ACHN (cell line): ENCODE results near the gene CCDC12.

ENCODE experiments used
- DNase-seq: peaks from one replicate; pipeline ENCODE4 v3.0.0-alpha.2; 2015
- in situ Hi-C: cut with HindIII; loops from 2 replicates; pipeline ENCODE4 v1.10.0; 2017; ENCODE audit warnings: low sequenced_read_pairs, low pct_ligation_motif_present, low pct_unique_long_range_greater_than_20kb

Gene CCDC12

DNA sequence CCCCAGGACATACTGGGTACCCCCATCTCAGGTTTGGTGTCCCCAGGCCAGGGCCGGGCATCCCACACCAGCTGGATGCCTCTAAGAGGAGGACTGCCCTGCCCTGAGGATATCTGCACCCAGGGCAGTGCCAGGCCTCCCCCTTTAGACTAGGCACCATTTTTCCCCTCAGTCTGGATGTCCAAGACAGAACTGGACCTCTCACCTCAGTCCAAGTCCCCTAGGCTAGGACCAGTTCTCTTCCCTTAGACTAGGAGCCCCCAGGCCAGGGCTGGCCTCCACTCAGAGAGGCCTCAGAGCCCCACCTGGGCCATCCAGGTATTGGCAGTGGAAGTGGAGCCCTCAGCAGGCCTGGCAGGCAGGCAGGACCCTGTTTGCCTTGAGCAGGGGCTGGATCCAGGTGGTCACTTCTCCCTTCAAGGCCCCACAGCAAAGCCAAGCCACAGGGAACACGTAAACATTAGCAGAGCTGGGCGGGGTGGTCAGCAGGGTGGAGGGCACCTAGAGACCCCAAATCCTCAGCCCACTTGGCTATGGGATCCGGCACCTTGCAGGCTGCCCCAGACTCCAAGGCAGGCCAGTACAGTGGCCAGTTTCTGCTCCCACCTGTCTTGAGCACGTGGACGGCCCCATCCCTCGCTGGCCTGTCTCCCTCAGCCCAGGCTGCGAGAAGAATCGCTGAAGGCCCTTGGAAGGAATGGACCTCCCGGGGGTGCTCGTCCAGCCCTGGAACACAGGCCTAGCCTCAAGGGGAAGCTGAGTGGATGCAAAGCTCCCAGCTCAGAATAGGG is 70.7 kb downstream of the CCDC12 start:
- in situ Hi-C loops: no loop called here
- DNase-seq: no peak

DNA sequence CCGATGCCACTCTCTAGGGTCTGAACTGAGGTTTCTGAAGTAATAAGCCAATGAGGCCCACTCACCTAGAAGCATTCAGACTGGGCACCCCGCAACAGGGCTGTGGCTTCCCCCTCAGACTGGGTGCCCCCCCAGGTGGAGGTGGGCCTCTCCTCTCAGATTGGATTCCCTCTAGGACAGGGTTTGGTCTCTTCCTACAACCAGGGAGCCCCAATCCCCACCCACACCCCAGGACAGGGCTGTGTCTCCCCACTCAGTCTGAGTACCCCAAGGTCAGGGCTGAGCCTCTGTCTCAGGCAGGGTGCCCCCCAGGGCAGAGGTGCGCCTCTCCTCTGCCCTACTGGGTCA is 71.4 kb downstream of the CCDC12 start:
- no peak for DNase-seq
- in situ Hi-C loops: no loop called here

DNA sequence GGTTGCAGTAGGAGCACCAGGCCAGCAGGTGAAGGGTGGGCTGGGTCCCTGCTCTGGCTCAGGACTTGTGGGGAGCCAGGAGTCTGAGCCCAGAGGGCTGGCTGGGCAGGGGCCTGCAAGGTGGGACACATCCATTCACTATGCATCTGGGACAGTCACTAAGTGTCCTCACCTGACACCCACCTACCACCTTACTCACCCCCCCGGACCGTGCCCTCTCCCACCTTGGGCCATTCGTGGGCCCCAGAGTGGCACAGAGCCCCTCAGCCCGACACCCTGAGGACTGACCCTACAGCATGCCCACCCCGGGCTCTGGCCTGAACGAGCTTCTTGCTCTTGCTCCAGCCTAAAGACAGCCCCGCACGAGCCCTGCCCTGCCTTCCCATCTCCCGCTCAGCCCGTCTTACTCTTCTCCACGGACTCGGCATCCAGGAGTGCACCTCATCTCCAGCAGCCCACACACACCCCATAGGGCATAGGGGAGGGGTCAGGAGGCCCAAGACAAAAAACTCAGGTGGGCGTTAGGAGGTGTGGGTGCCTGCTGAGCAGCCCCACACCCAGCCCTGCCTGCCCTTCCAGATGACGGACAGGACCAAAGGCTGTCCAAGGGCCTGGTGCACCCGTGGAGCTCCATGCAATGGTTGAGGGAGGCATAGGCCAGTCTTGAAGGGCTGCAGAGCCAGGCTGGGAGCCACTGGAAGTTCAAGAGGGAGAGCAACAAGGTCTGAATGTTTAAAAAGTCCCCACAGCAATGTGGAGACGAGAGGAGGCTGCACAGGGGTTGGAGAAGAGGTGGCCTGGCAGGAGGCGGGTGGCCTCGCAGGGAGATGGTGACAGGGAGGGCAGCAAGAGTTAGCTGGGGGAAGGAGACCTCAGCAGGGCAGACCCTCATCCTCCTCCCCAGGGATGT is 72.0 kb downstream of the CCDC12 start:
- no peak for DNase-seq
- in situ Hi-C loops: no loop called here

DNA sequence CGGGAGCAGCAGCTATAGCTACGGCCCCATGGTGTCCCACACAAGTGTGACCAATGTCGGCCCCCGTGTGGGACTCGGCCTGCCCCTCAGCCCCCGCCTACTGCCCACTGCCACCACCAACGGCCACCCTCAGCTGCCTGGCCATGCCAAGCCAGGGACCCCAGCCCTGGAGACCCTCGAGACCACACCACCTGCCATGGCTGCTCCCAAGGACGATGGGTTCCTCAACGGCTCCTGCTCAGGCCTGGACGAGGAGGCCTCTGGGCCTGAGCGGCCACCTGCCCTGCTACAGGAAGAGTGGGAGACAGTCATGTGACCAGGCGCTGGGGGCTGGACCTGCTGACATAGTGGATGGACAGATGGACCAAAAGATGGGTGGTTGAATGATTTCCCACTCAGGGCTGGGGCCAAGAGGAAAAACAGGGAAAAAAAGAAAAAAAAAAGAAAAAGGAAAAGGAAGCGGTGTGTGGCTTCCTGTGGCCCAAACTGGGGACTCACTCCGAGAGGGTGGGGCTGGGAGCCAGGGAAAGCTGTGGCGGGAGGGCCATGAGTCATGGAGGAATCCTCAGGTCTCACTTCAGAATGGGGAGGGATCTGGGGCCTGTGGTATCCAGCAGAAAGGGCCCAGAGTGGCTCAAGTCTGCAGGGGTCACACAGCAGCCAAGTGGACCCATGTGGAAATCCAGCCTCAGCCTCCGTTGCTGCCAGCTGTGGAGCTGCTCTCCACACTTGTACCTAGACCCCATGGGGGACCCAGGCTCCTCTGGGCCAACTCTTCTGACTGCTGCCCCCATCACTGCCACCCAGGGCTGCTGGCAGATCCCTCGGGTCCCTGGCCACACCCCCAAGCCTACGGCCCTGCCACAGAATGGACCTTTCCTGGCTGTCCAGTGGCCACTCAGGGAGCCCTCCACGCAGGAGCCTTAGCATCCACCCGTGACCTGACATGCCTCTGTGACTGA is 72.9 kb downstream of the CCDC12 start:
- peak; percentile 42 for DNase-seq
- in situ Hi-C loops: no loop called here

DNA sequence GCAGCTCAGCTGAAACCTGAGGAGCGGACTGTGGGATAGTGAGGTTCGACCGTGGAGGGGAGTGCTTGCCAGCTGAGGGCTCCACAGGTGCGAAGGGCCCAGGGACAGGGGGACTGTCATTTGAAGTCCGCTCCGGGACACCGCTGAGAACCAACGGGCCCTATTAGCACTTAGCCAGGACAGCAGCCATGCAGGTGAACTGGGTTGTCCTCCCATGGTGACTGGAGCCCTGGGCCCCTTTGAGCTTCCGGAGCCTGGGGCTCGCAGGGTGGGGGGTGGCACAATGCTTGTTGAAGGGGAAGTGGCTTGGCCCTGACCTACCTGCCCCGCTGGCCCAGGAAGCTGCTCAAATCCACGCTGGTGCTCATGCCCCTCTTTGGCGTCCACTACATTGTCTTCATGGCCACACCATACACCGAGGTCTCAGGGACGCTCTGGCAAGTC is 74.3 kb downstream of the CCDC12 start:
- no peak for DNase-seq
- in situ Hi-C loops: no loop called here

DNA sequence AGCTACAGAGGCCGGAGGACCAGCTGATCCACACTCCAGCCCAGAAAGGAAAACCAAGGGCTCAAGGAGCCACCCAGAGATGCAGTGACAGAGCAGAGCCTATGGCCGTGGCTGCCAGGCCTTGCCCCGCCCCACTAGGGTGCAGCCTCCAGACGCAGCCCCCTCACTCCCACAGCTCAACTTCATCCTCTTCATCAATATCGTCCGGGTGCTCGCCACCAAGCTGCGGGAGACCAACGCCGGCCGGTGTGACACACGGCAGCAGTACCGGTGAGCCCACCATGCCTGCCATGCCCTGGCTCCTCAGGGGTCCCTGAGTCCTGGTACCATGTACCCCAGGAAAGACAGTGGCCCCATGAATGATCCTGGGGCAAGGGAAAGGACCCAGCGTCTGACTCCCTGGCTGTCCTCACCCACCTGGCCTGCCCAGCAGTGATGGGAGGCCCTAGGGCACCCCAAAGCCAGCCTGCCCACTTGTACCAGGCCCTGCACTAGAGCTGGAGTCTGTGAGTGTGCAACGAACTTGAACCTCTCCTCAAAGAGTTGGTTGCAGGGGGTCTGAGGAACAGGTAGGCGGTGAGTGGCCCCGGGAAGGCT is 74.9 kb downstream of the CCDC12 start:
- no peak for DNase-seq
- in situ Hi-C loops: no loop called here

DNA sequence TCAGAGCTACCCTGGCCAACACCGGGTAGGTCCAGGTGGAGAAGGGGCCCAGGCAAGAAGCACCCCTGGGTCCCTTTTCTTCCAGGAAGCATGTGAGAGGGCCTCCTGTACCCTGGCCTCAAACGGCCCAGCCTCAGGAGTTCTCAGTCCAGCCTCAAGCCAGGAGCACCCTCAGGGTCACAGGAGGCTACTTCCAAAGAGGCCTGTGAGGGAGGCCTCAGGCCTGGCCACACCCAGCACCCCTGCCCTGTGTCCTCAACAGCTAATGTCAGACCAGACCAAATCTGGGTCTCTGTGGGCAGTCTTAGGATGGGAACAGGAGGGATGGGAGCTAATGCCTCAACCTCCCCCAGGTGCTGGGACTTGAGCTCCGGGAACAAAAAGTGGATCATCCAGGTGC is 75.5 kb downstream of the CCDC12 start:
- in situ Hi-C loops: no loop called here
- DNase-seq: no peak

DNA sequence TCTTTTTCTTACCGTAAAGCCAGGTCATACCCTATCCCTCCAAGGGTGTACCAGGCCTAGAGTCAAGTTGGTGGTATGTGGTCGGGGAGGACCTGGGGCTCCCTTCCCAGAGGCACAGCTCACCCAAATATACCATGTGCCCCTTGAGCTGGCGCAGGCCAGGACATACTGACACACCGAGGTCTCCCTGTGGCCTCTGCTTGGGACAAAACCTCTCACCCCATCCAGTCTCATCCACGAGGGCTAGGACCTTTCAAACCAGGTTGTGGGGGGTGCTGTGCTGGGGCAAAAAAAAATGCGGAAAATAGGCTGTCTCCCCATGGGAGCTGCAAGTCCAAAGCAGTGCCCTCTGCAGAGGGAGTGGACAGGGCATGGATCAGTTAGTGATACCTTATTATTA is 76.2 kb downstream of the CCDC12 start:
- DNase-seq: no peak
- in situ Hi-C loops: no loop called here

- no peak for DNase-seq
- in situ Hi-C loops: no loop called here
These were observed 76.6 kb downstream of the CCDC12 start for GRCh38 chr3:46900007-46900292.

DNA sequence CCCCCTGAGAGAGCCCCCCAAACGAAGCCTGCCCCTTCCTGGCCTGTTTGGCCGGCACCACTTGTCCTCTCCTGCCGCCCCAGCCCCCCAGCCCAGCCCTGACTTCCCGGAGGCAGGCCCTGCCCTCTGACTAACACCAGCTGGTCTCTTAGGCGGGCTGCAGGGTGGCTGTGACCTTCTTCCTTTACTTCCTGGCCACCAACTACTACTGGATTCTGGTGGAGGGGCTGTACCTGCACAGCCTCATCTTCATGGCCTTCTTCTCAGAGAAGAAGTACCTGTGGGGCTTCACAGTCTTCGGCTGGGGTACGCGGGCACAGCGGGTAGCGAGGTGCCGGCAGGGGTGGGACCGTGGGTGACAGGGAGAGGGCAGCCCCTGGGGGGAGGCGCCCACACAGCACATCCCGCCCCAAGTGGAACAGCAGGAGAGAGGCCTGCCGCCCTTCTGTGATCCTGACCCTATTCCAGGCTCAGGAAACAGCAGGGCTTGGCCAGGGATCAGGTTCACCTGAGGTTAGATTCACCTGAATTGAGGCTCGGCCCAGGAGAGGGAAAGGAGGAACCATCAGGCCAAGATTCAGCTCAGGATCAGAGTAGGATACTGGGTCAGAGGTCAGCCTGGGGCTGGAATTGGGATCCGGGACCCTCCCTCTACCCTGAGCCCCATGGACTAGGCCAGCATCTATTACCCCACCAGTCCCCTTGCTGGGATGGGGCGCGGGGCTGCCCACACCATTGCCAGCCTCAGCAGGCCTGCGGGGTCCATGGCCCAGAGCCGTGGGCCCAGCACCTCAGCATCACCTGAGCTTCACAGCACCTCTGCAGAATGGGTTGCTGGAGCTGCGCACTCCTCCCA is 77.2 kb downstream of the CCDC12 start:
- in situ Hi-C loops: no loop called here
- DNase-seq: no peak

DNA sequence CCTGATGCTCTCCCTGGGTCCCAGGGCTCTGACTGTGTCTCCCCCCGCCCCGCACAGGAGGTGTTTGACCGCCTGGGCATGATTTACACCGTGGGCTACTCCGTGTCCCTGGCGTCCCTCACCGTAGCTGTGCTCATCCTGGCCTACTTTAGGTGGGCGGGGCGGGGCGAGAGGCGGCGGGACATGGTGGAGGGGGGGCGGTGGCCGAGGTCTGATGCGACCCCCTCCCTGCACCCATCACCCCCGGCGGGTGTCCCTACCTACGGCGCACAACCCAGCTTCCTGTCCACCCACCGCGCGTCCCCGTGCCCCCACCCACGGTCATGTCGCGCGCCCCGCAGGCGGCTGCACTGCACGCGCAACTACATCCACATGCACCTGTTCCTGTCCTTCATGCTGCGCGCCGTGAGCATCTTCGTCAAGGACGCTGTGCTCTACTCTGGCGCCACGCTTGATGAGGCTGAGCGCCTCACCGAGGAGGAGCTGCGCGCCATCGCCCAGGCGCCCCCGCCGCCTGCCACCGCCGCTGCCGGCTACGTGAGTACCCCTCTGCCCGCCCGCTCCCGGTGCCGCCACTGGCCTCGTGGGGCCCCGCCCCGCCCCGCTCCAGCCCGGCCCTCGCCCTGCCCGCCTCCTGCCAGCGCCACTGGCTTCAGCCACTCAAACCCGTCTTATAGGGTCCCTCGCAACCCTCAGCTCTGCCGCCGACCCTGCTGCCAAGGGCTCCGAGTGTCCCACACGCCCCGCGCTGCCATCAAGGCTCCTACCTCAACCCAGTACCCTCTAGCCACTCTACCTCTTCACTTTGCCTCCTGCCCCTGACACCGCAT is 78.0 kb downstream of the CCDC12 start:
- in situ Hi-C loops: no loop called here
- no peak for DNase-seq

DNA sequence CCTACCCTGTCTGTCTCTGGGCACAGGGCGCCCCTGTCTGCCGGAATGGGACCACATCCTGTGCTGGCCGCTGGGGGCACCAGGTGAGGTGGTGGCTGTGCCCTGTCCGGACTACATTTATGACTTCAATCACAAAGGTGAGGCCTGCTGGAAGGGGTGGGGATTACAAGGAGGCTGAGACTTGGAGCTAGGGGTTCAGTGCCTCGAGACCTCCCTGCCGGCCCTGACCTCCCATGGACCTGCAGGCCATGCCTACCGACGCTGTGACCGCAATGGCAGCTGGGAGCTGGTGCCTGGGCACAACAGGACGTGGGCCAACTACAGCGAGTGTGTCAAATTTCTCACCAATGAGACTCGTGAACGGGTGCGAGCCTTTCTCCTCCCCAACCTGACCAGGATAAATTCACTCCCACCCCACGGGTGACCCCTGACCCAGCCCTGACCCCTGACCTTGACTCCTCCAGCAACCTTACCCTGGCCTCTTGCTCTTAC is 78.7 kb downstream of the CCDC12 start:
- in situ Hi-C loops: no loop called here
- DNase-seq: no peak

- no peak for DNase-seq
- in situ Hi-C loops: no loop called here
These were observed 79.5 kb downstream of the CCDC12 start for GRCh38 chr3:46897031-46897430.

- in situ Hi-C loops: no loop called here
- no peak for DNase-seq
These were observed 80.2 kb downstream of the CCDC12 start for GRCh38 chr3:46896386-46896785.

- in situ Hi-C loops: no loop called here
- no peak for DNase-seq
These were observed 80.8 kb downstream of the CCDC12 start for GRCh38 chr3:46895761-46896160.

GRCh38 chr3:46895204-46895660 is 81.3 kb downstream of the CCDC12 start:
- peak; percentile 65 for DNase-seq

GRCh38 chr3:46894256-46894655 is 82.3 kb downstream of the CCDC12 start:
- in situ Hi-C loops: no loop called here
- no peak for DNase-seq

More at GRCh38 chr3:46895204-46895660, 81.3 kb downstream of the CCDC12 start:
- in situ Hi-C loops: no loop called here
